HepG2 (cell line): ENCODE results near the gene NCBP3. TPM values are rescaled to one million over a fixed set of nuclear protein-coding genes. Genes with fewer than 3 reads are reported as not detected.

ENCODE experiments used
- ARID2 ChIP-seq: sonication (generic); formaldehyde crosslinking; IDR thresholded peaks from 2 replicates; pipeline ENCODE4 v1.8.1; 2022; ENCODE audit warnings: mild to moderate bottlenecking, missing genetic modification reagents, borderline replicate concordance
- CENPX ChIP-seq: sonication (generic); formaldehyde crosslinking; IDR thresholded peaks from 2 replicates; pipeline ENCODE4 v1.9.0; 2021; ENCODE audit warnings: mild to moderate bottlenecking, missing genetic modification reagents, moderate library complexity
- GABPB1 ChIP-seq: IDR thresholded peaks from 2 replicates; pipeline ENCODE4 v1.6.1; 2016; ENCODE audit warnings: mild to moderate bottlenecking, missing genetic modification reagents, moderate library complexity, missing compliant biosample characterization
- GATAD2A ChIP-seq: IDR thresholded peaks from 2 replicates; pipeline ENCODE4 v1.6.1; 2016
- HNRNPL ChIP-seq: fragments of 200-400 bp; formaldehyde crosslinking; IDR thresholded peaks from 2 replicates; pipeline ENCODE4 v1.6.1; 2017; ENCODE audit warnings: mild to moderate bottlenecking, low read depth, low read length
- JUN ChIP-seq: sonication (generic); formaldehyde crosslinking; IDR thresholded peaks from 2 replicates; pipeline ENCODE4 v1.4.0; 2020; ENCODE audit warnings: mild to moderate bottlenecking, missing genetic modification reagents
- RCOR2 ChIP-seq: IDR thresholded peaks from 2 replicates; pipeline ENCODE4 v1.6.1; 2016; ENCODE audit warnings: missing biosample characterization, missing genetic modification reagents
- TGIF2 ChIP-seq: IDR thresholded peaks from 2 replicates; pipeline ENCODE4 v1.6.1; 2016; ENCODE audit warnings: control low read depth, missing compliant biosample characterization
- THYN1 ChIP-seq: sonication (generic); formaldehyde crosslinking; IDR thresholded peaks from 2 replicates; pipeline ENCODE4 v1.8.1; 2023; ENCODE audit warnings: low read depth, mild to moderate bottlenecking, moderate library complexity, missing genetic modification reagents, borderline replicate concordance
- ZKSCAN1 ChIP-seq: fragments of 150-350 bp; IDR thresholded peaks from 2 replicates; pipeline ENCODE4 v1.6.1; 2014; ENCODE audit warnings: low read length
- ZNF10 ChIP-seq: sonication (generic); formaldehyde crosslinking; IDR thresholded peaks from 2 replicates; pipeline ENCODE4 v1.4.0; 2020; ENCODE audit warnings: mild to moderate bottlenecking, low read depth, missing genetic modification reagents, borderline replicate concordance
- ZNF326 ChIP-seq: sonication (generic); formaldehyde crosslinking; IDR thresholded peaks from 2 replicates; pipeline ENCODE4 v1.4.0; 2020; ENCODE audit warnings: missing genetic modification reagents, borderline replicate concordance
- ZNF724P ChIP-seq: sonication (generic); formaldehyde crosslinking; IDR thresholded peaks from 2 replicates; pipeline ENCODE4 v1.8.0; 2022; ENCODE audit warnings: missing genetic modification reagents, borderline replicate concordance
- ZNF749 ChIP-seq: sonication (generic); formaldehyde crosslinking; IDR thresholded peaks from 2 replicates; pipeline ENCODE4 v1.8.0; 2022; ENCODE audit warnings: mild to moderate bottlenecking, missing genetic modification reagents, moderate library complexity, borderline replicate concordance
- ZNF891 ChIP-seq: sonication (generic); formaldehyde crosslinking; IDR thresholded peaks from 2 replicates; pipeline ENCODE4 v1.5.0; 2020; ENCODE audit warnings: mild to moderate bottlenecking, missing genetic modification reagents
- ZSCAN21 ChIP-seq: sonication (generic); formaldehyde crosslinking; IDR thresholded peaks from 2 replicates; pipeline ENCODE4 v1.8.0; 2022; ENCODE audit warnings: mild to moderate bottlenecking, missing genetic modification reagents, moderate library complexity, borderline replicate concordance
- ZSCAN25 ChIP-seq: sonication (generic); formaldehyde crosslinking; IDR thresholded peaks from 2 replicates; pipeline ENCODE4 v1.8.0; 2022; ENCODE audit warnings: mild to moderate bottlenecking, missing genetic modification reagents
- polyA plus RNA-seq, 8 experiments: library from polyadenylated mRNA; depleted of rRNA in 3 of 8; stranded (reverse) in 7 of 8; unstranded in 1 of 8; fragments of >200 nt; fragmentation: Illumina TruSeq in 4 of 8; extraction: Trizol in 4 of 8; gene quantifications; 2 replicates each; pipeline versions ENCODE4 v1.2.1 to v1.2.3, GENCODE V29; 2011 to 2016; ENCODE audit warnings: low read depth in 4 of 8, missing spikeins in 1 of 8, mixed read lengths in 1 of 8; ENCODE audit not compliant: insufficient read depth in 1 of 8
- total RNA-seq, 5 experiments: library from RNA; depleted of rRNA; stranded (reverse); fragments of >200 nt; fragmentation: Illumina TruSeq; extraction: Trizol; gene quantifications; 2 replicates each; pipeline ENCODE4 v1.2.3, GENCODE V29; 2016; ENCODE audit warnings: low read depth in 1 of 5
- TF ChIP-seq, protein P1 (sequence below): sonication (generic); formaldehyde crosslinking; IDR thresholded peaks from 2 replicates; pipeline ENCODE4 v1.4.0; 2020; ENCODE audit warnings: missing genetic modification reagents, borderline replicate concordance
- TF ChIP-seq, protein P2 (sequence below): sonication (generic); formaldehyde crosslinking; IDR thresholded peaks from 2 replicates; pipeline ENCODE4 v1.5.0; 2020; ENCODE audit warnings: mild to moderate bottlenecking, missing genetic modification reagents, moderate library complexity
- TF ChIP-seq, protein P3 (sequence below): IDR thresholded peaks from 2 replicates; pipeline ENCODE4 v1.6.1; 2016; ENCODE audit warnings: low read depth, control low read depth
- TF ChIP-seq, protein P4 (sequence below): sonication (generic); formaldehyde crosslinking; IDR thresholded peaks from 2 replicates; pipeline ENCODE4 v1.4.0; 2020; ENCODE audit warnings: missing genetic modification reagents, low read depth, mild to moderate bottlenecking, borderline replicate concordance
- TF ChIP-seq, protein P5 (sequence below): IDR thresholded peaks from 2 replicates; pipeline ENCODE4 v1.6.1; 2016; ENCODE audit warnings: missing compliant biosample characterization, missing genetic modification reagents, borderline replicate concordance

The NCBP3 gene
- total and polyA plus RNA-seq, 2 of the 13 experiments (the other 11 are each of a cell fraction or from before 2014, with no cell fraction given) = 19.5 to 24.8 TPM

DNA sequence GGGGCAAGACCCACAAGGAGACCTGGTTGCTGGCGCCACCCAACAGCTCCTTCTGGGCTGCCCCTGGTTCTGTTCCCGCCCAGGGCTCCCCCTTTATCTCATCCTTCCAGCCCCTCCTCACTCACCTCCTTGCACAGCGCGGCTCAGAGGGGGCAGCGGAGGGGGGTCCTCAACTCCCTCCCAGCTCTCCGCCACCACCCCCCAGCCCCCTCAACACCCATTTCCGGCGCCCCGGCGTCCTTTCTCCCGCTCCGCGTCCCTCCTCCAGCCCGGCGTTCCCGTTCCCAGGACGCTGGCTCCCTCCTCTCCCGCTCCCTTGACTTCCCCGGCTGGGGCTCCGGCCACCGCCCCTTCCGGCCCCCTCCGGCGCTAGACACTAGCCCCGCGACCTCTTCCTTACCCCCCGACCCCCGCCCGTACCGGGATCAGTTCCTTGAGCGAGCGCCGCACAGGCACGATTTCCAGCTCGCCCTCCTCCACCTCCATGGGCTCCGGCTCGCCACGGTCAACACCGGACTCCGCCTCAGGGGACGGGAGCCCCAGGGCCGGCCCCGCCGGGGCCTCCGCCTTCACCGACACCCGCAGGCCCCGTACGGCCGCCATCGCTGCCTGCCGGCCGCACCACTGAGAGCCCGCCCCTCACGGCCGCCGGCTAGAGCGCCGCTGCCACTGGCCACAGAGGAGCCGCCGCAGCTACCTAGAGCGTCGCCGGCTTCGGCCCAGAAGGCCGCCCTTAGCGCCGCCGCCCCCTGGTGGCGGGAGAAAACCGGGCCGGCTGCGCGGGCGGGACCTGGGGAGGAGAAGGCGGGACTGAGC, at the start of gene NCBP3 (continued):
- TF ChIP-seq, protein P1, sequence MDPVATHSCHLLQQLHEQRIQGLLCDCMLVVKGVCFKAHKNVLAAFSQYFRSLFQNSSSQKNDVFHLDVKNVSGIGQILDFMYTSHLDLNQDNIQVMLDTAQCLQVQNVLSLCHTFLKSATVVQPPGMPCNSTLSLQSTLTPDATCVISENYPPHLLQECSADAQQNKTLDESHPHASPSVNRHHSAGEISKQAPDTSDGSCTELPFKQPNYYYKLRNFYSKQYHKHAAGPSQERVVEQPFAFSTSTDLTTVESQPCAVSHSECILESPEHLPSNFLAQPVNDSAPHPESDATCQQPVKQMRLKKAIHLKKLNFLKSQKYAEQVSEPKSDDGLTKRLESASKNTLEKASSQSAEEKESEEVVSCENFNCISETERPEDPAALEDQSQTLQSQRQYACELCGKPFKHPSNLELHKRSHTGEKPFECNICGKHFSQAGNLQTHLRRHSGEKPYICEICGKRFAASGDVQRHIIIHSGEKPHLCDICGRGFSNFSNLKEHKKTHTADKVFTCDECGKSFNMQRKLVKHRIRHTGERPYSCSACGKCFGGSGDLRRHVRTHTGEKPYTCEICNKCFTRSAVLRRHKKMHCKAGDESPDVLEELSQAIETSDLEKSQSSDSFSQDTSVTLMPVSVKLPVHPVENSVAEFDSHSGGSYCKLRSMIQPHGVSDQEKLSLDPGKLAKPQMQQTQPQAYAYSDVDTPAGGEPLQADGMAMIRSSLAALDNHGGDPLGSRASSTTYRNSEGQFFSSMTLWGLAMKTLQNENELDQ (CRISPR knock-in tag) = no peak
- TF ChIP-seq ZNF326 (CRISPR knock-in tag) (no peak), ZSCAN21 (CRISPR knock-in tag) (peak; percentile 73; the same call in 1 of the 2 replicates), CENPX (CRISPR knock-in tag) (no peak), HNRNPL (no peak), JUN (CRISPR knock-in tag) (no peak), ZSCAN25 (CRISPR knock-in tag) (0 out of 2 replicates have a peak, but pooled peaks have one; percentile 30), GABPB1 (peak; percentile 86), ZKSCAN1 (no peak), TGIF2 (CRISPR knock-in tag) (peak; percentile 73; the same call in 1 of the 2 replicates), ARID2 (CRISPR knock-in tag) (peak; percentile 63; the same call in 1 of the 2 replicates), THYN1 (CRISPR knock-in tag) (no peak), ZNF891 (CRISPR knock-in tag) (peak; percentile 90), ZNF749 (CRISPR knock-in tag) (peak; percentile 61; the same call in 1 of the 2 replicates), GATAD2A (CRISPR knock-in tag) (peak; percentile 61), ZNF10 (CRISPR knock-in tag) (no peak), RCOR2 (no peak), ZNF724P (CRISPR knock-in tag) (no peak)
- TF ChIP-seq, protein P2, sequence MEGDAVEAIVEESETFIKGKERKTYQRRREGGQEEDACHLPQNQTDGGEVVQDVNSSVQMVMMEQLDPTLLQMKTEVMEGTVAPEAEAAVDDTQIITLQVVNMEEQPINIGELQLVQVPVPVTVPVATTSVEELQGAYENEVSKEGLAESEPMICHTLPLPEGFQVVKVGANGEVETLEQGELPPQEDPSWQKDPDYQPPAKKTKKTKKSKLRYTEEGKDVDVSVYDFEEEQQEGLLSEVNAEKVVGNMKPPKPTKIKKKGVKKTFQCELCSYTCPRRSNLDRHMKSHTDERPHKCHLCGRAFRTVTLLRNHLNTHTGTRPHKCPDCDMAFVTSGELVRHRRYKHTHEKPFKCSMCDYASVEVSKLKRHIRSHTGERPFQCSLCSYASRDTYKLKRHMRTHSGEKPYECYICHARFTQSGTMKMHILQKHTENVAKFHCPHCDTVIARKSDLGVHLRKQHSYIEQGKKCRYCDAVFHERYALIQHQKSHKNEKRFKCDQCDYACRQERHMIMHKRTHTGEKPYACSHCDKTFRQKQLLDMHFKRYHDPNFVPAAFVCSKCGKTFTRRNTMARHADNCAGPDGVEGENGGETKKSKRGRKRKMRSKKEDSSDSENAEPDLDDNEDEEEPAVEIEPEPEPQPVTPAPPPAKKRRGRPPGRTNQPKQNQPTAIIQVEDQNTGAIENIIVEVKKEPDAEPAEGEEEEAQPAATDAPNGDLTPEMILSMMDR (CRISPR knock-in tag) = peak; percentile 96
- TF ChIP-seq, protein P3, sequence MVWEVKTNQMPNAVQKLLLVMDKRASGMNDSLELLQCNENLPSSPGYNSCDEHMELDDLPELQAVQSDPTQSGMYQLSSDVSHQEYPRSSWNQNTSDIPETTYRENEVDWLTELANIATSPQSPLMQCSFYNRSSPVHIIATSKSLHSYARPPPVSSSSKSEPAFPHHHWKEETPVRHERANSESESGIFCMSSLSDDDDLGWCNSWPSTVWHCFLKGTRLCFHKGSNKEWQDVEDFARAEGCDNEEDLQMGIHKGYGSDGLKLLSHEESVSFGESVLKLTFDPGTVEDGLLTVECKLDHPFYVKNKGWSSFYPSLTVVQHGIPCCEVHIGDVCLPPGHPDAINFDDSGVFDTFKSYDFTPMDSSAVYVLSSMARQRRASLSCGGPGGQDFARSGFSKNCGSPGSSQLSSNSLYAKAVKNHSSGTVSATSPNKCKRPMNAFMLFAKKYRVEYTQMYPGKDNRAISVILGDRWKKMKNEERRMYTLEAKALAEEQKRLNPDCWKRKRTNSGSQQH = peak; percentile 87; the same call in 1 of the 2 replicates
- TF ChIP-seq, protein P4, sequence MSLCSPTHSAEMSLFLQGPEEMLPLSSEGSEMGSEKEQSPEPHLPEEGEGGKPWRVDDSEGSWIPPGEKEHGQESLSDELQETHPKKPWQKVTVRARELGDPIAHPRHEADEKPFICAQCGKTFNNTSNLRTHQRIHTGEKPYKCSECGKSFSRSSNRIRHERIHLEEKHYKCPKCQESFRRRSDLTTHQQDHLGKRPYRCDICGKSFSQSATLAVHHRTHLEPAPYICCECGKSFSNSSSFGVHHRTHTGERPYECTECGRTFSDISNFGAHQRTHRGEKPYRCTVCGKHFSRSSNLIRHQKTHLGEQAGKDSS (CRISPR knock-in tag) = peak; percentile 85; the same call in 1 of the 2 replicates
- TF ChIP-seq, protein P5, sequence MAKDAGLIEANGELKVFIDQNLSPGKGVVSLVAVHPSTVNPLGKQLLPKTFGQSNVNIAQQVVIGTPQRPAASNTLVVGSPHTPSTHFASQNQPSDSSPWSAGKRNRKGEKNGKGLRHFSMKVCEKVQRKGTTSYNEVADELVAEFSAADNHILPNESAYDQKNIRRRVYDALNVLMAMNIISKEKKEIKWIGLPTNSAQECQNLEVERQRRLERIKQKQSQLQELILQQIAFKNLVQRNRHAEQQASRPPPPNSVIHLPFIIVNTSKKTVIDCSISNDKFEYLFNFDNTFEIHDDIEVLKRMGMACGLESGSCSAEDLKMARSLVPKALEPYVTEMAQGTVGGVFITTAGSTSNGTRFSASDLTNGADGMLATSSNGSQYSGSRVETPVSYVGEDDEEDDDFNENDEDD (CRISPR knock-in tag) = peak; percentile 71; the same call in 1 of the 2 replicates
